KMS-11 (cell line): ENCODE measurements around the gene MOB3A.

Source experiments
- H2AFZ ChIP-seq: fragments of 200-600 bp; sonication (generic); 2 replicates; pipeline ENCODE4 v1.6.1; 2016; ENCODE audit warnings: antibody characterized with exemption, mixed run types, low read depth
- H3K27ac ChIP-seq: fragments of 200-600 bp; sonication (generic); 2 replicates; pipeline ENCODE4 v1.6.1; 2016; ENCODE audit warnings: mild to moderate bottlenecking, mixed run types
- H3K27me3 ChIP-seq: fragments of 200-600 bp; sonication (generic); 2 replicates; pipeline ENCODE4 v1.6.1; 2017; ENCODE audit warnings: mild to moderate bottlenecking, low read depth, mixed run types, moderate library complexity; ENCODE audit not compliant: insufficient read depth
- H3K36me3 ChIP-seq: fragments of 200-600 bp; sonication (generic); 2 replicates; pipeline ENCODE4 v1.6.1; 2017; ENCODE audit warnings: mild to moderate bottlenecking, mixed run types; ENCODE audit not compliant: insufficient read depth
- H3K4me1 ChIP-seq: fragments of 200-600 bp; sonication (generic); 2 replicates; pipeline ENCODE4 v1.6.1; 2016; ENCODE audit warnings: mild to moderate bottlenecking, low read depth, mixed run types; ENCODE audit not compliant: poor library complexity, severe bottlenecking
- H3K4me2 ChIP-seq: fragments of 200-600 bp; sonication (generic); 2 replicates; pipeline ENCODE4 v1.7.0; 2016; ENCODE audit warnings: mild to moderate bottlenecking, mixed run types
- H3K4me3 ChIP-seq: fragments of 200-600 bp; sonication (generic); IDR thresholded peaks from 2 replicates; pipeline ENCODE4 v1.6.1; 2017; ENCODE audit warnings: low read depth, low read length, mixed read lengths; ENCODE audit not compliant: insufficient read depth
- H3K79me2 ChIP-seq: fragments of 200-600 bp; sonication (generic); 2 replicates; pipeline ENCODE4 v1.6.1; 2016; ENCODE audit warnings: low read depth, mixed run types; ENCODE audit not compliant: insufficient read depth
- H3K9ac ChIP-seq: fragments of 200-600 bp; sonication (generic); 2 replicates; pipeline ENCODE4 v1.6.1; 2016; ENCODE audit warnings: mild to moderate bottlenecking, mixed run types
- H4K20me1 ChIP-seq: fragments of 200-600 bp; sonication (generic); 2 replicates; pipeline ENCODE4 v1.6.1; 2016; ENCODE audit warnings: mild to moderate bottlenecking, mixed run types; ENCODE audit not compliant: insufficient read depth
- CTCF ChIP-seq: fragments of 200-600 bp; sonication (generic); conservative IDR thresholded peaks from 2 replicates; pipeline ENCODE4 v1.6.1; 2017; ENCODE audit warnings: low read depth, mild to moderate bottlenecking, antibody characterized with exemption, low read length, moderate library complexity, mixed read lengths

MOB3A gene

DNA sequence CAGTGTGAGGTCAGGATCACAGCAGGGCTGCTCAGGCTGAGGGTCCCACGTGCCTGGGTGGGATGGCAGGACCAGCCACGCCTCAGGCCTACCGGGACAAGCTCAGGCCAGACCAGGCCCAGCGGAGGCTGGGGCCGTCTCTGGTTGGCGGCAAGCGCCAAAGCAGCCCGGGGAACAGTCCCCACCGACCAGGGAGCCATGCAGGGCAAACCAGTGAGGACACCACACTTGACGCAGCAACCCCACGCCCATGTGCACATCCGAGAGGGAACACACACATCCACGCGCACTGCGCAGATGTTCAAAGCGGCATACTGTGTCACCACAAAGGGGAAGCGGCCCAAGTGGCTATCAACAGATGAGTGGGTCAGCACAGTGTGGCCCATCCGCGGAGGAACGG, 15.8 kb upstream of the MOB3A start:
- Histone ChIP-seq H3K4me3 (no peak overlapping the region), H3K4me2 (no peak overlapping the region), H3K27ac (no peak overlapping the region), H4K20me1 (no peaks in the 10 kb centered on the region), H3K79me2 (no peaks in the 10 kb centered on the region), H3K36me3 (peaks cover 10% of the 10 kb centered on the region; the same call in 1 of the 2 replicates), H3K9ac (no peak overlapping the region), H3K27me3 (no peaks in the 10 kb centered on the region), H2AFZ (no peak overlapping the region), H3K4me1 (no peaks in the 10 kb centered on the region)
- no peak for TF ChIP-seq CTCF

GRCh38 chr19:2111425-2111824, 15.3 kb upstream of the MOB3A start:
- no peaks in the 10 kb centered on the region for H3K27me3 ChIP-seq
- no peaks in the 10 kb centered on the region for H4K20me1 ChIP-seq
- no peak overlapping the region for H3K4me3 ChIP-seq
- H2AFZ ChIP-seq, result no peak overlapping the region
- H3K27ac ChIP-seq, result no peak overlapping the region
- TF ChIP-seq CTCF, result no peak
- H3K79me2 ChIP-seq, result no peaks in the 10 kb centered on the region
- H3K9ac ChIP-seq, result no peak overlapping the region
- H3K36me3 ChIP-seq, result peaks cover 10% of the 10 kb centered on the region; the same call in 1 of the 2 replicates
- no peak overlapping the region for H3K4me2 ChIP-seq
- no peaks in the 10 kb centered on the region for H3K4me1 ChIP-seq

DNA sequence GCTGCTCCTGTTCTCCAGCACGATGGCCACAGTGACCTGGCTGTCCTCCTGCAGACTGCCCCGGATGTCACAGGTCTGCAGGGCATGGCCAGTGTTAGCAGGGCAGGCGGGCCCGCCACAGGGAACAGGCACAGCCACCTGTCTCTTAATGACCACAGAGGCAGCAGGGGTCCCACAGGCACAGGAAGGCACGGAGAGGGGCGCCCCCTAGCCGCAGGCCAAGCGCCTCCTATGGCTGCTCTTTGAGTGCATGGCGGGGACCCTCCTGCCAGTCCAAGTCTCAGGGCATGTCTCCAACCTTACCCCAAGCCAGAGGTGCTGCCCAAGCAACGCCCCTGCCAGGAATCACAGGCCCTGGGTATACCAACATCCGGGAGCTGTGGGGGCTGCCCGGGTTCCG, 14.7 kb upstream of the MOB3A start:
- no peaks in the 10 kb centered on the region for H4K20me1 ChIP-seq
- H3K4me1 ChIP-seq, result no peaks in the 10 kb centered on the region
- no peak overlapping the region for H3K9ac ChIP-seq
- H3K27me3 ChIP-seq, result no peaks in the 10 kb centered on the region
- no peak overlapping the region for H3K4me2 ChIP-seq
- no peak overlapping the region for H3K27ac ChIP-seq
- no peaks in the 10 kb centered on the region for H3K79me2 ChIP-seq
- no peak overlapping the region for H2AFZ ChIP-seq
- peaks cover 10% of the 10 kb centered on the region; the same call in 1 of the 2 replicates for H3K36me3 ChIP-seq
- TF ChIP-seq CTCF, result no peak
- H3K4me3 ChIP-seq, result no peak overlapping the region

DNA sequence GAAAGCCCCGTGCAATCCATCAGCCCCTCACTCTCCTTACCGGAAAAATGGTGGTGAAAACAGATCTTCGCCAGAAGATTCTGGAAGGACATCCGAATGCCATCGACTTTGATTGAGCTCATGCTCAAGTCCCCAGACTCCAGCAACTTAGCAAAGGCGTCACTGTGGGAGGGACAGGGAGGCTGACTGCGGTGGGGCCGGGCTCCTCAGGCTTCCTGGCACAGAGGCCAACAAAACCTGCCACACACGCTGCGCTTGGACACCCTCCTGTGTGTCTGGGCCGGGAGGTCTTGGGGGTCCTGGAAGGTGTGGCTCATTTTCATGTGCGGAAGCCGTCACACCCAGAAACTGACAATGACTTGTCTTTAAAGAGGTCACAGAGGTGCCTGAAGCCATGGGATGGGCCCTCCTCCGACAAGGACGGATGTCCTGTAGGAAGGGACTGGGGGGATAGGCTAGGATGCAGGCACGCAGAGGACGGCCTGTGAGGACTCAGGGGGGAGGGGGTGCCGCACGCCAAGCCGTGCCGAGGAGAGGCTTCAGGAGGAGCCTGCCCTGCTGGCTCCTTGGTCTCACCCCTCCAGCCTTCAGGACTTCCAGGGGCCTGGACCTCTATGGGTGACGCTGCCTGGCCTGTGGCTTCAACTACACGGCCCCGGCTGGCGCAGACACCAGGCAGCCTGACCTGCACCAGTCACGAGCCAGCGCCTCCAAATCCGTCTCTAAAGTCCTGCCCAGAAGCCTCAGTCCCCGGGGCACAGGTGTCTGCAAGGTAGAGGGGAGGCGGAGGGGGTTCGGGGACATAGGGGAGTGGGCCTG, 13.1 kb upstream of the MOB3A start:
- no peak overlapping the region for H3K4me2 ChIP-seq
- no peaks in the 10 kb centered on the region for H3K27me3 ChIP-seq
- peaks cover 3% of the 10 kb centered on the region; the same call in 1 of the 2 replicates for H3K79me2 ChIP-seq
- no peak overlapping the region for H3K9ac ChIP-seq
- H3K4me1 ChIP-seq, result no peaks in the 10 kb centered on the region
- no peak overlapping the region for H3K27ac ChIP-seq
- H2AFZ ChIP-seq, result no peak overlapping the region
- no peak overlapping the region for H3K4me3 ChIP-seq
- peaks cover 10% of the 10 kb centered on the region; the same call in 1 of the 2 replicates for H3K36me3 ChIP-seq
- TF ChIP-seq CTCF, result no peak
- no peaks in the 10 kb centered on the region for H4K20me1 ChIP-seq
